ENCODE results near the gene SOCS3. TPM values are rescaled to one million over a fixed set of nuclear protein-coding genes. Genes with fewer than 3 reads are reported as not detected.

The SOCS3 gene
- total and polyA plus RNA-seq, 3 donors from 2014 or later, result 2.2 to 17.8 (median 9.6) TPM

GRCh38 chr17:78324391-78325075 lies 35.3 kb downstream of the SOCS3 start:
- H3K9me3 ChIP-seq, result no peaks in the 10 kb centered on the region
- intact Hi-C loops (cut with DNase I; ENCODE audit: low total_unique reads), result no loop called here
- H3K4me3 ChIP-seq, result no peak overlapping the region
- no peaks in the 10 kb centered on the region for H3K36me3 ChIP-seq (ENCODE audit: low read depth, missing control alignments)
- TF ChIP-seq, protein P1, sequence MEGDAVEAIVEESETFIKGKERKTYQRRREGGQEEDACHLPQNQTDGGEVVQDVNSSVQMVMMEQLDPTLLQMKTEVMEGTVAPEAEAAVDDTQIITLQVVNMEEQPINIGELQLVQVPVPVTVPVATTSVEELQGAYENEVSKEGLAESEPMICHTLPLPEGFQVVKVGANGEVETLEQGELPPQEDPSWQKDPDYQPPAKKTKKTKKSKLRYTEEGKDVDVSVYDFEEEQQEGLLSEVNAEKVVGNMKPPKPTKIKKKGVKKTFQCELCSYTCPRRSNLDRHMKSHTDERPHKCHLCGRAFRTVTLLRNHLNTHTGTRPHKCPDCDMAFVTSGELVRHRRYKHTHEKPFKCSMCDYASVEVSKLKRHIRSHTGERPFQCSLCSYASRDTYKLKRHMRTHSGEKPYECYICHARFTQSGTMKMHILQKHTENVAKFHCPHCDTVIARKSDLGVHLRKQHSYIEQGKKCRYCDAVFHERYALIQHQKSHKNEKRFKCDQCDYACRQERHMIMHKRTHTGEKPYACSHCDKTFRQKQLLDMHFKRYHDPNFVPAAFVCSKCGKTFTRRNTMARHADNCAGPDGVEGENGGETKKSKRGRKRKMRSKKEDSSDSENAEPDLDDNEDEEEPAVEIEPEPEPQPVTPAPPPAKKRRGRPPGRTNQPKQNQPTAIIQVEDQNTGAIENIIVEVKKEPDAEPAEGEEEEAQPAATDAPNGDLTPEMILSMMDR (IDR thresholded peaks at IDR 0.05), result no peak
- TF ChIP-seq POLR2A (IDR thresholded peaks at IDR 0.05), result no peak
- H3K4me1 ChIP-seq, result peaks cover 26% of the 10 kb centered on the region
- H3K27ac ChIP-seq, result peak overlapping the region; percentile 4 to 66
- H3K27me3 ChIP-seq, result no peaks in the 10 kb centered on the region
- 30 to 33% methylated on average over 16 to 18 of the region's 18 CpGs for WGBS, 2 donors
- DNase-seq, result peak; percentile 82

GRCh38 chr17:78323826-78324390 lies 36.0 kb downstream of the SOCS3 start:
- intact Hi-C loops (cut with DNase I; ENCODE audit: low total_unique reads), result no loop called here
- peaks cover 26% of the 10 kb centered on the region for H3K4me1 ChIP-seq
- no peaks in the 10 kb centered on the region for H3K27me3 ChIP-seq
- TF ChIP-seq, protein P1 (IDR thresholded peaks at IDR 0.05), result no peak
- TF ChIP-seq POLR2A (IDR thresholded peaks at IDR 0.05), result no peak
- no peak overlapping the region for H3K4me3 ChIP-seq
- no peaks in the 10 kb centered on the region for H3K36me3 ChIP-seq (ENCODE audit: low read depth, missing control alignments)
- 50 to 52% methylated on average over 7 of the region's 7 CpGs for WGBS, 2 donors
- no peaks in the 10 kb centered on the region for H3K9me3 ChIP-seq
- peak overlapping the region; percentile 4 to 66 for H3K27ac ChIP-seq
- DNase-seq, result no peak

GRCh38 chr17:78322858-78323455 lies 36.9 kb downstream of the SOCS3 start:
- TF ChIP-seq POLR2A (IDR thresholded peaks at IDR 0.05), result no peak
- TF ChIP-seq, protein P1 (IDR thresholded peaks at IDR 0.05), result no peak
- no peaks in the 10 kb centered on the region for H3K9me3 ChIP-seq
- H3K4me1 ChIP-seq, result peaks cover 26% of the 10 kb centered on the region
- H3K27me3 ChIP-seq, result no peaks in the 10 kb centered on the region
- intact Hi-C loops (cut with DNase I; ENCODE audit: low total_unique reads), result no loop called here
- DNase-seq, result peak; percentile 68
- no peaks in the 10 kb centered on the region for H3K36me3 ChIP-seq (ENCODE audit: low read depth, missing control alignments)
- WGBS, 2 donors, result 64 to 100% methylated on average over 2 to 16 of the region's 16 CpGs
- H3K27ac ChIP-seq, result peak overlapping the region; percentile 7 to 66
- H3K4me3 ChIP-seq, result no peak overlapping the region

DNA sequence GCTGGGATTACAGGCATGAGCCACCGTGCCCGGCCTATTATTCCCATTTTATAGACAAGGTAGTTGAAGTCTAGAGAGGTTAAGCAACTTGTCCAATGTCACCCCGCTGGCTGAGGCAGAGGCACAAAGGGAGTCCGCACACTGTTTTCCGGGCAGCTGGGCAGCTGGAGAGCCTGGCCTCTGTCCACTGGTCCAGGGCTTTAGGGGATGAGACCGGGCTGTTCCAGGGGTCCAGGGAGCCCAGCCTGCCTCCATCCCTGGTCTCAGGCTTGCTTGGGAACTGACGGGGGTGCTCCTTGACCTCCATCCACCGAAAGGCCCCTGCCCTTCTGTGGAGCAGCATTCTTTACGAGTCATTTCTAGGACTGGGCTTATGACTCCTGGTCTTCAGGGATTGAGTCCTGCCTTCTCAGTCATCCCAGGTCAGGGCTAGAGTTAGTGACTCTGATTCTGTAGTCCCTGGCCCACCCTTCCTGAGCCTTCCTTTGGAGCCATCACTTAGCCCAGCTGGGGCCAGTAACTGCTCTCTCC lies 37.5 kb downstream of the SOCS3 start:
- TF ChIP-seq, protein P1 (IDR thresholded peaks at IDR 0.05), result no peak
- peaks cover 27% of the 10 kb centered on the region for H3K4me1 ChIP-seq
- 78 to 96% methylated on average over 6 to 9 of the region's 9 CpGs for WGBS, 2 donors

More for the DNA sequence above, 37.5 kb downstream of the SOCS3 start:
- no peaks in the 10 kb centered on the region for H3K27me3 ChIP-seq
- H3K27ac ChIP-seq, result peak overlapping the region; percentile 7 to 66
- H3K9me3 ChIP-seq, result no peaks in the 10 kb centered on the region
- intact Hi-C loops (cut with DNase I; ENCODE audit: low total_unique reads), result no loop called here
- no peak for DNase-seq
- H3K36me3 ChIP-seq (ENCODE audit: low read depth, missing control alignments), result no peaks in the 10 kb centered on the region
- no peak overlapping the region for H3K4me3 ChIP-seq

Measured in testis (tissue), 3 donors.